RCC 7860 (cell line): ENCODE measurements around the gene LARP6.
"Not testable (repeated sequence)": the region's sequence is repeated elsewhere in the genome, so short reads cannot be mapped to it uniquely, and the experiment has no call there.

ENCODE experiments used
- DNase-seq: peaks from one replicate; pipeline ENCODE4 v3.0.0-alpha.2; 2015; ENCODE audit warnings: low spot score
- FAIRE-seq: peaks from 2 replicates; lab custom pipeline; 2012; peaks lifted over from hg19 to GRCh38; lab: Jason Lieb, UNC

LARP6 gene

GRCh38 chr15:70859322-70859908 lies 5.5 kb upstream of the LARP6 start:
- FAIRE-seq: no peak
- DNase-seq: no peak

GRCh38 chr15:70858614-70859321 lies 4.8 kb upstream of the LARP6 start:
- FAIRE-seq: not testable (repeated sequence)

GRCh38 chr15:70857562-70858285 lies 3.8 kb upstream of the LARP6 start:
- DNase-seq (no peak), FAIRE-seq (no peak)

More at GRCh38 chr15:70858614-70859321, 4.8 kb upstream of the LARP6 start:
- not testable (repeated sequence) for DNase-seq

- peak; percentile 82 for DNase-seq
Measured at GRCh38 chr15:70856884-70857561, 3.1 kb upstream of the LARP6 start.

GRCh38 chr15:70856177-70856883 lies 2.4 kb upstream of the LARP6 start:
- DNase-seq (no peak), FAIRE-seq (no peak)

More at GRCh38 chr15:70856884-70857561, 3.1 kb upstream of the LARP6 start:
- peak; percentile 40 for FAIRE-seq

GRCh38 chr15:70855764-70856163 lies 1.8 kb upstream of the LARP6 start:
- no peak for FAIRE-seq
- DNase-seq: no peak

- DNase-seq: peak; percentile 21
- no peak for FAIRE-seq
Measured at GRCh38 chr15:70854666-70854976, 664 bp upstream of the LARP6 start.

- DNase-seq (peak; percentile 53), FAIRE-seq (no peak)
Measured at GRCh38 chr15:70853318-70853972, 512 bp downstream of the LARP6 start.

GRCh38 chr15:70852501-70853317 lies 1.2 kb downstream of the LARP6 start:
- peak; percentile 71 for DNase-seq
- peak; percentile 63 for FAIRE-seq

- FAIRE-seq (no peak), DNase-seq (no peak)
Measured at GRCh38 chr15:70851889-70852288, 2.1 kb downstream of the LARP6 start.

GRCh38 chr15:70845602-70846360 lies 8.2 kb downstream of the LARP6 start:
- no peak for FAIRE-seq
- no peak for DNase-seq

- DNase-seq (no peak), FAIRE-seq (no peak)
Measured at GRCh38 chr15:70837476-70837875, 16.5 kb downstream of the LARP6 start.

GRCh38 chr15:70835841-70836240 lies 18.1 kb downstream of the LARP6 start:
- FAIRE-seq (no peak), DNase-seq (no peak)

- FAIRE-seq: no peak
Measured at GRCh38 chr15:70835415-70835814, 18.5 kb downstream of the LARP6 start.

GRCh38 chr15:70834999-70835398 lies 19.0 kb downstream of the LARP6 start:
- FAIRE-seq: no peak
- DNase-seq: no peak

More at GRCh38 chr15:70835415-70835814, 18.5 kb downstream of the LARP6 start:
- no peak for DNase-seq

GRCh38 chr15:70833861-70834765 lies 19.8 kb downstream of the LARP6 start:
- DNase-seq (peak; percentile 16), FAIRE-seq (no peak)

- FAIRE-seq (no peak), DNase-seq (no peak)
Measured at GRCh38 chr15:70833422-70833821, 20.5 kb downstream of the LARP6 start.

GRCh38 chr15:70832176-70832575 lies 21.8 kb downstream of the LARP6 start:
- FAIRE-seq (no peak), DNase-seq (no peak)
